SU-DHL-6 (cell line): ENCODE results near the gene RAD51B.

Experiments
- CTCF ChIP-seq: fragments of 200-600 bp; sonication (generic); IDR thresholded peaks from one replicate; pipeline ENCODE4 v1.5.1; 2017; ENCODE audit warnings: antibody characterized with exemption, mild to moderate bottlenecking, low read length, moderate library complexity; ENCODE audit not compliant: insufficient read depth, poor library complexity, severe bottlenecking
- EZH2phosphoT487 ChIP-seq: fragments of 200-600 bp; sonication (generic), shearing (Covaris generic); conservative IDR thresholded peaks from 2 replicates; pipeline ENCODE4 v1.6.1; 2018; ENCODE audit warnings: mild to moderate bottlenecking, antibody characterized with exemption, low read length, moderate library complexity, mixed read lengths

- no peak for TF ChIP-seq CTCF
- TF ChIP-seq EZH2phosphoT487 = no peak
Measured at GRCh38 chr14:68253878-68254528, 434.4 kb downstream of the RAD51B start.
